Erythroblast (primary cell): ENCODE measurements around the gene CCR9.

Source experiments
- DNase-seq, 2 experiments: peaks; one replicate each; lab custom pipeline; 2025; lab: John Stamatoyannopoulos, UW
- GATA1 ChIP-seq: IDR thresholded peaks from 2 replicates; pipeline ENCODE4 v1.6.1; 2011; ENCODE audit warnings: low read depth, mild to moderate bottlenecking, control low read depth, low read length, moderate library complexity
- POLR2A ChIP-seq: IDR thresholded peaks from 2 replicates; pipeline ENCODE4 v1.6.1; 2011; ENCODE audit warnings: mild to moderate bottlenecking, low read length

The CCR9 gene

GRCh38 chr3:45923755-45924154, 37.4 kb downstream of the CCR9 start:
- TF ChIP-seq POLR2A (no peak), GATA1 (no peak)
- peak in 1 of 2 experiments; percentile 45 for DNase-seq

- no peak for DNase-seq
- TF ChIP-seq POLR2A: no peak
- no peak for TF ChIP-seq GATA1
Observed at GRCh38 chr3:45927881-45928280, 41.5 kb downstream of the CCR9 start.

- TF ChIP-seq POLR2A: no peak
- TF ChIP-seq GATA1: no peak
- DNase-seq: peak; percentile 48 to 70
Observed at GRCh38 chr3:45929042-45929679, 42.8 kb downstream of the CCR9 start.

DNA sequence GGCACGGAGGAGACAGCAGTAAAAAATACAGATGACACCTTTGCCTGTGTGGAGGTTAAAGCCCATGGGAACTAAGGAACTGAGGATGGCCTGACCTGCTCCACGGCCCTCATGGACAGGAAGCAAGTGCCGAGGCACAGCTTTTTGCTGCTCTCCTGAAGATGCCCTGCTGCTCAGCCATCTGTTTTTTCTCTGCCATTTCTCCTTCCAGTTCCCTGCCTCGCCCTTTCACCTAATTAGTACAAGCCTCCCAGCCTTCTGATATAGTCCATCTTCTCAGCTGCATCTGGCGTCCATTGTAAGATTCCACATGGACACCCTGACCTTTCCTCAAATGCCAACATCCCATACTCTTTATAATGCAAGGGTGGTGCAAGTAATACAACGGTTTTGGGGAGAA, 45.2 kb downstream of the CCR9 start:
- TF ChIP-seq POLR2A (no peak), GATA1 (no peak)
- no peak for DNase-seq

DNA sequence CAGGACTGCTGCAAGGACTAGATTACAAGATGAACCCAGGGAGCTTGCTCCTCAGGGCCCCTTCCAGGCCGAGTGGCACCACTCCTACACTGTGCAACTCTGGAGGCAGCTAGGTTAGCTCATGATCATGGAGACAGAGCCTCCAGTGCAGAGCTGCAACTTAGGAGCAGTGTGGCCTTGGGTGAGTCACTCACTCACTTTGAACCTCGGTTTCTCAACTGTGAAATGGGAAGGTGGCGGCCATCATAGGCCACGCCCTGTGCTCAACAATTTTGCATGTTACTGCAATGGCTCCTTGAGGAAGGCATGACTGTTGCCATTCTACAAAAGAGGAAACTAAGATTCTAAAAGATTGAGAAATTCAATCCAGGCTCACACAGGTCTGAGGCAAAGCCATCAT, 45.8 kb downstream of the CCR9 start:
- DNase-seq: no peak
- TF ChIP-seq GATA1 (no peak), POLR2A (no peak)

GRCh38 chr3:45933591-45933990, 47.2 kb downstream of the CCR9 start:
- TF ChIP-seq POLR2A: no peak
- no peak for DNase-seq

- no peak for DNase-seq
Observed at GRCh38 chr3:45936261-45936660, 49.9 kb downstream of the CCR9 start.

DNA sequence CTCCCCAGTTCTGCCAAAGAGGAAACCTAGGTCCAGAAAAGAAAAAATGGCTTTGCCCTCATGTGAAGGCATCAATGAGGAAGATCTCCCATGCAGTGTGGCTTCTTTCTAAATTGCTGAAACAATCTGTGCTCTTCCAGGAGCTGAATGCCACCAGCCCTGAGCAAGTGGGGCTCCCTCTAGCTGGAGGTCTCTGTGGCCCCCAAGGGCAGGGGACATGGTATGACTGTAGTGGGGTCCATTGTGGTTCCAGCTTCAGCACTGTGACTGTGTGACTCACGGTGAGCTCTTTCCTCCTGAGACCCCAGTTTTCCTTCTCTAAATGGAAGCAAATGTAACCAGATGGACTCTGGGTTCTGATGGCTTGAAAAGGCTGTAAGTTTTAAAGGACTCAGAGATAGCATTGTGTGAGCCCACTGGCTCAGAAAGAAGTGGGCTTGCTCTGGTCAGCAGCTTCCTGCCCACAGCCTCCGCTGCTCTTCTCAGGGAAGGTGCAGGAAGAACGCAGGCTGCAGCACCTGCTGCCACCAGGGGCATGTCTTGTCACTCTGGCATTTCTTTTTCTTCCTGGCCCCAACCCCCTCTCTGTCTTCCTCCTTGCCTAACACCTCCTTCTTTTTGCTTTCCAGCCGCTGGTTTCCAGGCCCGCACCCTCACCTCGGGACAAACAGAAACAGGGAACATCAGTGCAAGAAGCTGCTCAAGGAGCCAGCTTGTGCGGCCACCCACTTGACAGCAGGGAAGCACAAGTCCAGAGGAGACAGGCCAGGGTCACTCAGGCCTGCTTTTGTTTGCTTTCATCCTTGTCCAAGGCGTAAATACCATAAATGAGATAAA, 51.1 kb downstream of the CCR9 start:
- TF ChIP-seq GATA1: no peak
- TF ChIP-seq POLR2A: no peak
- no peak for DNase-seq

More at GRCh38 chr3:45936261-45936660, 49.9 kb downstream of the CCR9 start:
- no peak for TF ChIP-seq GATA1

GRCh38 chr3:45938043-45938435, 51.7 kb downstream of the CCR9 start:
- TF ChIP-seq POLR2A: no peak
- TF ChIP-seq GATA1: no peak
- DNase-seq: no peak

GRCh38 chr3:45938864-45939263, 52.5 kb downstream of the CCR9 start:
- peak; percentile 84 to 92 for DNase-seq
- no peak for TF ChIP-seq POLR2A
- no peak for TF ChIP-seq GATA1

GRCh38 chr3:45939341-45939771, 53.0 kb downstream of the CCR9 start:
- TF ChIP-seq POLR2A (no peak), GATA1 (no peak)
- DNase-seq: no peak

GRCh38 chr3:45940004-45940780, 53.8 kb downstream of the CCR9 start:
- TF ChIP-seq POLR2A (no peak), GATA1 (no peak)
- DNase-seq: no peak

GRCh38 chr3:45940781-45941365, 54.5 kb downstream of the CCR9 start:
- TF ChIP-seq POLR2A (no peak), GATA1 (no peak)
- DNase-seq: no peak
